IPS-NIHi7 (cell line): ENCODE data around the gene GPHB5.
"Not testable (repeated sequence)": the region's sequence is repeated elsewhere in the genome, so short reads cannot be mapped to it uniquely, and the experiment has no call there.

Experiments
- DNase-seq: peaks from one replicate; pipeline ENCODE4 v3.0.0; 2012; ENCODE audit warnings: mixed read lengths; ENCODE audit errors: extremely low spot score

Gene GPHB5

DNA sequence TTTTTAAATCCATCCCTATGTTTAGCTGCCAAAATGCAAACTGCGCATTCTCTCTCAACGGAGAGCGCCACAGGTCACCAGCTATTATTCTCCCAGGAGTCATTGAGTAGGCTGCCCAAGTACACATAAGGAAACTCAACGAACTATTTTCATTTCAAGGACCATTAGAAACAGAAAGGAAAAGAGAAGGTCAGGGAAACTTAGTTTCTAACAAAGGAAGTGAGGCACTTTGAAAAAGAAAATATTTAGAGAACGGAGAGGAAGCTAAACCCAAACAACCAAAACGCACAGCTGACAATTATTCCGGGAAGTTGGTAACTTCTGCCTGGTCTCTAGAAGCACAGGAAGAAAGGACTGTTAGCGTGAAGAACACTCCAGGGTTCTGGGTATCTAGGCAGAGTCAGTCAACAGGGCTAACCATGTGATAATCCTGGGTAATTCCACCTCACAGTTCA is 23.5 kb downstream of the GPHB5 start:
- DNase-seq, result no peak

DNA sequence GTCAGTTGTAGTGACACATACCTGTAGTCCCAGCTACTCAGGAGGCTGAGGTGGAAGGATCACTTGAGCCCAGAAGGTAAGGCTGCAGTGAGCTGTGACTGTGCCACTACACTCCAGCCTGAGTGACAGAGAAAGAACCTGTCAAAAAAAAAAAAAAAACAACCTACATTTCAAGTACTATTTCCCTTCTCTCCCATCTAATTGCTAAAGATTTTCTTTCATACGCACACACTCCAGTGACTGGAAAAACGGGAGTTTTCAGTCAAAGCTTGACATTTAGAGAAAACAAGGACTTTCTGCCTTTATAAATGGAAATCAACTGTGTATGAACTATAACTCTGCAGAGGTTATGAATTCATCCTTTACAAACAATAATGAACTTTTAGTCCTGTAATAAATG is 25.9 kb downstream of the GPHB5 start:
- DNase-seq, result no peak

DNA sequence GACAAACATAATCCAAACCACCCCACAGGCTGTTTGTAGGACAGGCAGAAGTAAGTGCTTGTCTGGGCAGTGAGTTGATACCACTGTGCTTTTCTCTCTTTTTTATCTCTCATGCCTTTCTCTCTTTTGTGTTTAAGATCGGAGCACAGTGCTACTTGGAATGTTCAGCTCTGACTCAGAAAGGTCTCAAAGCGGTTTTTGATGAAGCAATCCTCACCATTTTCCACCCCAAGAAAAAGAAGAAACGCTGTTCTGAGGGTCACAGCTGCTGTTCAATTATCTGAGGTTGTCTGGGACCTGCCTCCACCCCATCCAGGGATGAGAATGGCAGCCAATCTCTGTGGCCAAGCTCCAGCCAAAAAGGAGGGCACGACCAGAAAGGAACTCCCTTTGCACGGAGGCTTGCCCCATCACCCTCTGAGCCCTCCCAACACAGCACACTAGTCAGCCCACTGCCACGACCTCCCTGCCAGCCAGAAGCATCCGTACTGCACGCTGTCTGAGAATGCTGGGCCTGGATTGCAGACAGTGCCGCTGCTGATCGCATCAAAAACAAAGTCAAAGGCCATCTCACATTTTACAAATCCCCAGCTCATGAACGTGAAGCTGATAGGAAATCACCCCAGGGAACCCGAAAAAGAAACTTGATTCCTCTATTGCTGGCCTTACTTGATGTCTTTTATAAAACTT is 27.8 kb downstream of the GPHB5 start:
- no peak for DNase-seq

DNA sequence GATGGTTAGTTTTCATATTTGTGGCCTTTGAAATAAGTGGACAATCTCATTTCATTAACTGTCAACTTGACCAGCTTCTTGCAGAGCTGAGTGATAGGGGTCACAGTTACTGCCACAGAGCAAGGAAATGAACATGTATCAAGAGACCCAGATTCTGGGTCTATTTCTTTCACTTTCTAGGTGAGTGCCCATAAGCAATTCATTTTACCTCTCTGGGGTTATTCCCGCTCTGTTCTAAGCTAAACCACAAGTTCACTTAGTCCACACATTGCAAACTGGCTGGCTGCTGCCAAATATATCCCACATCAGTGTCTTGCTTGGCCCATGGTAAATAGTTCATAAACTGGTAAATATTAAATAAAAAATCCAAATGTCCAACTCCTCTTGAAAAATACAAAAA is 29.9 kb downstream of the GPHB5 start:
- DNase-seq, result no peak

DNA sequence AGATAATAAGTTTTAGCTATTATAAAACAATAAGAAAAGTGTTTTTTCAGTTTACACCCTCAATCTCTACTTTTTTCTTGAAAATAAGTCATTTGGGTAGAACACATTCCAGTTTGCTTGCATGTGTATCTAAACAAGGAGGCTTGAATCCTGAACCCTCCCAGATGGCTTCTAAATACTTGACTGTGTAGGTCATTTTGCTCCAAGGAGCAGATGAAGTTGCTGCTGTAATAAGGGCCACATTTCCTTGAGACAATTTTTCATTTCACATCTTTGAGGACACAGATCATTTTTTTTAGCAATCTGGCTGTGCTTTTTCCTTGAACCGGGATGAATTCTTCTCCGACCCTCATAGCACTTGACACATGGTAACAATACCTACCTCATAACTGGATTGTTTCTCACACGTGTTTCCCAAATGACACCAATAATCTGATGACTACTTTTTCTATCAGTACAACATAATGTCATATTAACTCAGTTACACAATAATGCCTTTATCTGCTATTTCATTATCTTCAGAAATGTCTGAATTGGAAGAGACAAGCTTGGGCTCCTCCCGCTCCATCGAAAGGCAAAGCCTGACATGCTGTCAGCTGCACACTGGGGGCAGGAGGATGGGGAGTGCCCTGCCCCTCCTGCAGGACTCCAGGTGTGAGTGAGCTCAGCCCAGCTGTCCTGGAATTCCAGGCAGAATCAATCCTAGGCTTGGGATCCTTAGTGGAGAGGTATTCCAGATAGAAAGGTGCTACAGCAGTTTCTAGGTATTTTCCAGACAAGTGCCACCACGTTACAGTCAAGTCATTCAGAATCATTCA is 30.9 kb downstream of the GPHB5 start:
- peak; percentile 23 for DNase-seq

DNA sequence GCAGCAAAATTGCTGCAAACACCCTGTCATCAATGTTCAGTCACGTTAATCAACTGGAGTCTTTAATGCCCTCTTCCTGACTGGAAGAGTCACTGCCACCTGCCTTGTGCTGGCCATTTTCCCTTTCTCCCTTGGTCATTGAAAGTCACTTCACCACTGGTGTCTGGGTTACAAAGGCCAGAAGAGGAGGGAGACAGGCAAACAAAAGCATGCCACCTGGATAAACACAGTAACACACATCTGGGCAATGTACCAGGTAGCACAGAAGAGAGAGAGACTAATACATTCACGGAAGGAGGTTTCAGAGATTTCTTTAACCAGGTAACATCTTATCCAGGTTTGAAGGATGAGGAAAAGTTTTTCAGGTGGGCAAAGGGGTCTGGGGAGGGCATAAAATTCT is 32.7 kb downstream of the GPHB5 start:
- no peak for DNase-seq

DNA sequence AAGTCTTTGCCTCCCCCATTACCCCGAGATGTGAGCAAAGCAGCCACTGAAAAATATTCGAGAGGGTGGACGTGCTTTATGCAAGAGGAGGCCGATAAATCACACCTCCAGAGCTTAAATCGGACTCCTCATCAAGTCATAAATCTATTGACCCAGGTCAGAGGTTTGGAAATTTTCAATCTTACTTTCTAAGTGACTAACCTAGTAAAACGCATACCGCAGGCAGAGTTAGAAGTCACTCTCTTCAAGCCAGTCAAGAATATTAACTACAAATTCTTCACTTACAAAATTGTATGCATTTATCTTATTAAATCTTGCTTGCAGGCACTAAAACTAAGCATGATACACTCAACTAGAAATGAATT is 34.9 kb downstream of the GPHB5 start:
- DNase-seq, result no peak

DNA sequence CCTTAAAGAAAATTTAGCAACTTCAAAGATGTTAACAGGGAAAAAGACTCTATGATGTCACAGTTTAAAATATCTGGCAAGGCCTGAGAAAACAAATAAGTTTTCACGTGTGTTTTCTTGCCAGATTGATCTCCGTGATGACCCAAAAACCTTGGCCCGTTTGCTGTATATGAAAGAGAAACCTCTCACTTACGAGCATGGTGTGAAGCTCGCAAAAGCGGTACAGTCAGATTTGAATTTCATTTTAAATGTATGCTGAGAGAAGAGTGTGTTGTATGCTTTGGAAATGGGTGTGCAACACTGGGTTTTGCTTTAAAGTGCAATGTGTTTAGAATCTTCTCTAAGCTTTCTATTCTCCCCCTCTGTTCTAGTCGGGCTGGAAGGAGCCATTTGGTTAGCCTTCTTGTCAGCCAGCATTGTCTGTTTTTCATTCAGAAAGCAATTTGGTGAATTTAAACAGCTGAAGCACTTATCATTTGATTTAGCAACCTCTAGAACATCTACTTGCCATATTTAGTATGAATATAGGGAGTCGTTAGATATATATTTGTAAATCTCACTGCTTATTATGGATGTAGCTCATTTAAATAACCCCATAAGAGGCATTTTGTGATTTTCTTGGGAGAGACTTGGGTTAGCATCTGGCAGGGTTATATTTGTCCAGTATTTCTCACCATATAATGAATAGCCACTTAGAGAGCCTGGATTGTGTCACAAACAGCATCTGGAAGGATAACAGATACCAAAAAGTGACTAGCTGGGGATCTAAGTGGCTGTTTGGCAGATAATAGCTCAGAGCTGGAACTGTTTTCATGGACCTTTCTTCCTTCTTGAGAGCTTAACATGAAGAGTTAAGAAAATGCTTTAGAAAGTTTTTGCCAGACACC is 35.5 kb downstream of the GPHB5 start:
- DNase-seq, result no peak

DNA sequence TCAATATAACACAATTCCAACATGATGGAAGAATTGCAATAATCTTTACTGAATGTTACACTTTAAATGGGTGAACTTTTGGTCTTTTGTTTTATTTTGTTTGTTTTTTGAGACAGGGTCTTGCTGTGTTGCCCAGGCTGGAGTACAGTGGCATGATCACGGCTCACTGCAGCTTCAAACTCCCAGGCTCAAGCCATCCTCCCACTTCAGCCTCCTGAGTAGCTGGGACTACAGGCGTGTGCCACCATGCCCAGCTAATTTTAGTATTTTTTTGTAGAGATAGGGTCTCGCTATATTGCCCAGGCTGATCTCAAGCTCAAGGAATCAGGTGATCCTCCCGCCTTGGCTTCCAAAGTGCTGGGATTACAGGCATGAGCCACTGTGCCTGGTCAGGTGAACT is 38.8 kb downstream of the GPHB5 start:
- not testable (repeated sequence) for DNase-seq

DNA sequence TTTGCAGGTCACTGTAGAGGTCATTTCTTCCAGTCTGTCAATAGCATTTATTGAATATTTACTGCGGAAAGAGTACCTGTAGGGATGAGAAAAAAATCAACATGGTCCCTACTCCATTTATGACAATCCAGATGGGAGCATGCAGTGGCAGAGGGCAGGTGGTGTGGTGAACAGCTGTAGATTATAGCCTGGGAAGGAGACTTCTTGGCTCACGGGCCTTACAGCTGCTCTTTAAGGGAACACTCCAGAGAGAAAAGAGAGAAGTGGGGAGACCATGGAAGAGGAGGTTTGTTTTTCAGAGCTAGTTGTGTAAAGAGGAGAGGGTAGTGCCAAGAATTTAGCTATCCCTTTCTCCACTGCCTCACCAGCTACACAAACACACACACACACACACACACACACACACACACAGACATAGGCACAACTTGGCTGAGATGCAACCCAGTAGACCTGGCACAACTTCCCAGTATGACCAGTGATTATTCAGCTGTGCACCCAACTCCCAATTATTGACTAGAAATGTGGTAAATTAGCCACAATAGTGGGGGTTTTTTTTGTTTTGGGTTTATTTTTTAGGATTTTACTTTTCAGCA is 41.0 kb downstream of the GPHB5 start:
- DNase-seq, result no peak

DNA sequence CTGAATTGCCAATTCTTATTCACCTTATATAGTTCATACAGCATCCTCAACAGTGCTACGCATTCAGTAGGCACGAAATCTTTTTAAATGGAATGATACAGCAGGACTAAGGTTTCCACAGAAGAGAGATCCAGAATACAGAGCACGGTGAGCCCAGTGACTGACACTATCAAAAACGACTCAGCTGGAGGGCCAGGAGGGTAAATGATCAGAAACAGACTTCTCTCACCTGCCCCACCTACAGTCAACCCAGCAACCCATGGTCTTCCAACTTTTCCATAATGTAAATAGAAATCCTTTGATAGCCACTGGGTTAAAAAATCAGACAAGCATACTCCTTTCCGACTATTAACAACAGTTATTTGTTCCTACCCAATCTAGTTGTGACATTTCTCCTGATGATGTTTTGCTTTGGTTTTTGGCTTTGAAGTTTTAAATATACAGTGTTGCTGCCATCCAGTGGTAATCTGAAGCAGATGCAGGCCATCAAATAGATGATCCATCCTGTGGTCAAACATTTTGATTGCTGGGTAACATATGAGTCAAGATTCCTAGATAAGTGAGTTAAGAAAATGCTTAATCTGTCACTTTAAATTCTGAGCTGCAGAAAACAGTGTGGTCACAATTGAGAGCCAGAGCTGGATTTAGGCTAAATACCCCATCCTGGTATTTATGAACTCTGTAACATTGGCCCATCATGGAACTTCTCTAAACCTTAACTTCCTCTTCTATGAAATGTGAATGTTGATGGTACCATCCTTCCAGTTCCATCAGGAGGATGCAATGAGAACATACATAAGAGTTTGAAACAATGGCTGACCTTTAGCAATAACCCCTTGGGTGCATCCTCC is 42.0 kb downstream of the GPHB5 start:
- DNase-seq, result peak; percentile 68

DNA sequence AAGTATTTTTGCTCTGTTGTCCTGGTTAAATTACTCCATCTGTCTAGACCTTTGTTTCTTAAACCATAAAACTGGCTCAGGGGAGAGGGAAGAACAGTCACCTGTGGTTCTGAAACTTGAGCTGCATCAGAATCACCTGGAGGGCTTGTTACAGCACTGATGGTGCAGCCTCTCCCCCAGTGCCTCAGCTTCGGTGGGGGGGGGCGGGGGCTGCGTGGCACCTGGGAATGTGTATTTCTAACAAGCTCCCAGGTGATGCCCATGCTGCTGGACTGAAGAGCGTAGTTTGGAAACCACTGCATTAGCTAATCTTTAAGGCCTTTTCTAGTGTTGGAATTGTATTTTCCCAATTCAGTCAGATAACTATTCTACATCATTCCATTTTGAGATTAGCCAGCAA is 42.7 kb downstream of the GPHB5 start:
- no peak for DNase-seq

DNA sequence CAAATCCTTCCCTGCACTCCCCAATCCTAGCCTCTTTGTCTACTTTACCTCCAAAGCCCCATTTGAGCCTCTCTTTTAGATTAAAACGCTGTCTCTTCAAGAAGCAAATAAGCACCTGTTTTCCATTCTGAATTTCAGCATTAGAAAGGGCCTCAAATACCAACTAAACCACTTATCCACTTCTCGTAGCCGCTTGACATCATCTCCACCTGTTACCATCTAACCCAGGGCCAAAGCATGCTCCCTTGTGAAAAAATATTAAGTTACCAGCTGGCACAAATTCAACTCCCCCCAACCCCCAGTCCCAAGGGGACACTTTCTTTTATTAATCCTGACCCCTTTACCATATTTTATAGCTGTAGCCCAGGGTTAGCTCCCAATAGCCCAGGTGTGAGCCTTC is 43.1 kb downstream of the GPHB5 start:
- DNase-seq, result no peak

DNA sequence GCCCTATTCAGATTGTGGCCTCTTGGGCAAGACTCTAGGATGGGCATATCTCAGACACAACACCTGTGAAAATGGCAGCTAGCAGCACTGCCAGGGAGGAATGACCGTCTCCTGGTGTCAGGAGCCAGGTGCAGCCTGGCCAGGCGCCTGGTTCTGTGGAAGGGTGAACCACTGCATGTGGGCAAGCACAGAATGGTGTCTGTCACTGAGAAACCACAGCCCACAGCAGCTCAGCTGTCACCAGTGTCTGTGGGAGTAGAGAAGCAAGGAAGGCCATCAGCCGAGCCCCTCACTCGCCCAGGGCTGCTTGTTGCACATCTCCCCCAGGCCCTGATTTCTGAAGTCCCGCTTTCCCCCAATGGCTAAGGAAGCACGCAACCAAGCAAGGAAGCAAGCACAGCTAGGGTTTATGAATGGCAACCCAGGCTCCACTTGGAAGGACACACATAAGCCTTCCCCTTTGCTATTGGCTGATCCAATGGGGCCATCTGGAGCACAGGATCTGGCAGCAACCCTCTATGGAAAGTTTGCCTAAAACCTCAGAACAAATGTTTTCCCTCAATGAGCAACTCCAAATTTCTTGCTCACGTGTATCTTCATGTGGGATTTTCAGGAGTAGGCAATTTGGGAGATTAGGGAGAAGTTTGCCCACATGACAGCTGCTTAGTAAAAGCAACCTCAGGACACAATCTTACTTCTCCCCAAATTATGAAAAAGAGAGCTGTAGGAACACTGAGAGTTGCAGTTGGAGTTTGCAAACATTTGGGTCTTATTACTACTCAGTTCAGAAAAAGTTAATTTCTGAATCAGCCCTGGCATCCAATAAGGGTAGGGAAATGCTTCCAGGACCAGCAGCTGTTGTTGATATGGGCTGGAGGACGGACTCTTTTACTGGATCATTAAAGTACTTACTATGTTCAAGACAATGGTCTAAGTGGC is 44.7 kb downstream of the GPHB5 start:
- DNase-seq, result no peak

DNA sequence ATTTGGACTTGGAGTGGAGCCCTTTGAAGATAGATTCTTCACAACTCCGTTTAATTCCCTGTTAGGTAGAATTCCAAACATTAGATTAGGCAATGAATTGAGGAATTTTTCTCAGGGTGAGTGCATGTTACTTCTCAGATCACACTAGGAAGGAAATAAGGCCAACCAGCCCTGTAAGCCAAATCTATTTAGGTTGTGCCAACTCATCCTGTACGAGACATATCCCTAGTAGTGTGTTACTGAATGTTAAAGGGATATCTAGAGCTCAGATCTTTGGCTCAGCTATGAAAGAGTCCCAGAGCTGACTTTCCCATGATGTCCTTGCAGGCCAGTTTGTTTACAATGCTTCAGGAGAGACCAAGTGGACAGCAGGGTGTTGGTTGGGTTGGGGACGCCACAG is 45.6 kb downstream of the GPHB5 start:
- DNase-seq, result no peak

DNA sequence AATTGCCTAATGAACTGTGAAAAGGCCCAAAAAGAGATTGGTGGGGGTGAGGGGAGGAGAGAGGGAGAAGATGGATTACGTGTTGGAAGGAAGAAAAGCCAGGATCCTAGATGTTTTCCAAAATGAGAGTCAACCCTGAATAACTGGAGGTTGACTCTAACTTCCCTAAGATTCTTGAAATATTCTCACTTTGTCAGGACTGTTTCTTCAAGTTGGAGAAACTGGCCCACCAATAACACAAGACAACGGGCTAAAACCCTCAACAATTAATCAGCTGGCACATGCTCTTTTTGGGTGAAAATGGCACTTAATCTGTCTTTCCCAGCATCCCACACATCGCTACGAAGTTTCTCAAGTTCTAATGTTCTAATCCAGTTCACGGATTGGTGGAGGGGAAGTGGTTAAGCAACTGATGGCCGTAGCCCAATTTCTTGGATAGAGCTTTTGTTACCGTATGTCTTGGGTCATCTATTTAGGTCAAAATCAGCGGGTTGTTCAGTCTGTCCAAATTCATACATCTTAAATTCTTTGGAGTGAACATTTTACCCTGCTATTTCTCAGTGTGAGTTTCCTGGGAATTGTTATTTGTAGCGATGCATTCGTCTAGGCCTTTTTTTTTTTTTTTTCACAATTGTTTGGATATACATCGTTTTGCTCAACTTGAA is 49.0 kb downstream of the GPHB5 start:
- DNase-seq, result no peak

DNA sequence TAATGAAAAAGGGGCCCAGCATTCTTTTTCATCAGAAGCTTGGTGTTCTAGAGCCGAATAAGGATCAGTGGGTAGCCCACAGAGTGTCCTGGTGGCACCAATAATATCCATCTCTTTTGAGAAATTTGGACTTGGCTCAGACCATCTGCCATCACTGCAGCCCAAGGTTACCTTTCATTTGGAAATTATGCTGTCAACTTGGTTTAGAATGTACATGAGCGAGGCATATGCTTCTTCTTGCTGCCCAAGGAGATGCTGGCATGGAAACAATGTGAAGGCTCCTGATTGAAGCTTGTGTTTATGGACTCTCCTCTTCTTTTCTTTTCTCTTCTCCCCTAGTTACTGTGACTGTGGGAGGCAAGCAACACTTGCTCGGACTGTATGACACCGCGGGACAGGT is 50.0 kb downstream of the GPHB5 start:
- DNase-seq, result no peak

DNA sequence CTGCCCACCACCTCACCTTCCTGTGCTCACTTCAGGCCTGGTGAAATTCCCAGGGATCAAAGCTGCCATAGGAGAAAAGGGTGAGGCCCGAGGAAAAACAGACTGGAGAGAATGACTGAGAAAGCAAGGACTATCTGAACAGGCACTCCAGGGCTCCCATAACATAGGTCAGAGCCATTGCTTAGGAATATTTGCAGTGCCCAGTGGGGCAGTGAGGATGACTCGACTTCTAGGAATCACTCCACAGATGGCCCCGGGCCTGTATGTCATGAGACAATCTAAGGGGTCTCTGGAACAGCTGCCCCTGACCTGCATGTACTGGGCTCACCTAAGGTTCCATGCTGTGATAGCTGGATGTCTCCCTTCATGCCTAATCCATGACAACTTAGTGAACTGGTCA is 51.6 kb downstream of the GPHB5 start:
- DNase-seq, result no peak

DNA sequence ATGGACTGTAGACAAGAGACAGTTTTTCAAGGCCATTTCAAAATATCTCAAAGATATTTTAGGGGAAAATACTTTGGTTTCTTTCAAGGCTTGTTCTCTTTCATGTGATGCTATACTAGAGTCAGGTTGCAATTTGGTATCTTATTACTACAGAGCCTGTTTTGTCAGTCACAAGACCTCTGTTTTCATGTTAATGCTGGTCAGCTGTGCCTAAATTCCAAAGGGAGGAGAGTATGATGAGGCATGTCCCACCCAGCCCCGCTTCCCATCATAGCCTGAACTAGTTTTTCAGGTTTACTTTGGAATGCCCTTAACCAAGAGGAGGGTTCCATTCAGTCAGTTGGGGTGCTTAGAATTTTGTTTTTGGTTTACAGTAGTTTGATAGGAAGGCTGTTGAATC is 52.6 kb downstream of the GPHB5 start:
- no peak for DNase-seq
